ENCODE results near the gene NIBAN1.
A peak's percentile ranks its signal among the peaks of the same experiment; 100 is the strongest.

The NIBAN1 gene

DNA sequence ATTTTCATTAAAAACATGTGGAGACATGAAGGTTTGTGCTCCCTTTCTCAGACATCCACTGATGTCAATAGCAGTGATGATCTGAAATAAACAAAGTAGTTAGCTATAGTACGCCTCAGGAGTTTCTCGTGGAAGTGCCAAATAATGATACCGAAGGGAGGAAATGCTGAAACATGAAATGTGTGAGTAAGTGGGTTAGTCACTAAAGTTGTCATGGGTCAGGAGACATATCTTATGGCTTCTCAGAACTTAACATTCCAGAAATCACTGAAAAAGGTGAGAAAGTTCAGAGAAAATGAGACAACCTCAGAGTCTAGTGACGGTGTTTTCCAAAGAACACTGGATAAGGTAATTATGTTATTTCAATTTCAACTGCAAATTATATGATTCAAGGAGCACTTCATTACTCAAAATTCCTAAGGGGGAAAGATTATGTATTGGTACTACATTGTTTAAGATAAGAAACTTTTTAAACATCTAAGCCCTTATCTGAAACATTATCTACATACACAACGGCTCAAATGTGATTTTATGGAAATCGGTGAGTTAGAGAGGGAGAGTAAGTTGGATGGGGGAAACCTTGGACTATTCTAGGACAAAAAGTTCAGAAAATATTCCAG lies 20.6 kb downstream of the NIBAN1 start:
- TF ChIP-seq ESRRG (CRISPR knock-in tag; IDR thresholded peaks at IDR 0.05) (no peak), SNAI2 (CRISPR knock-in tag; IDR thresholded peaks at IDR 0.05) (no peak)
- peak; percentile 44 for ATAC-seq

DNA sequence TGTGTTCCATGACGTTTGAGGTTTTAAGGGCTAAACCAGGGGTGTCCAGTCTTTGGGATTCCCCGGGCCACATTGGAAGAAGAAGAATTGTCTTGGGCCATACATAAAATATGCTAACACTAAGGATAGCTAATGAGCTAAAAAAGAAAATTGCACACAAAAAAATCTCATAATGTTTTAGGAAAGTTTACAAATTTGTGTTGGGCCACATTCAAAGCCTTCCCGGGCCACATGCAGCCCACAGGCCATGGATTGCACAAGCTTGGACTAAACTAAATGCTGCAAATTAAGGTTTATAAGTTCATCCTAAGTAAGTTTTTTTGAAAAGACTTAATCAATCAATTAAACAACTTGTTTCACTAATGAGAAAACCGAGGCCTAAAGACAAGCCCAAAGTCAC lies 21.9 kb downstream of the NIBAN1 start:
- no peak for ATAC-seq
- TF ChIP-seq PATZ1 (CRISPR knock-in tag; IDR thresholded peaks at IDR 0.05; ENCODE audit: borderline replicate concordance): no peak
- TF ChIP-seq, protein P1, sequence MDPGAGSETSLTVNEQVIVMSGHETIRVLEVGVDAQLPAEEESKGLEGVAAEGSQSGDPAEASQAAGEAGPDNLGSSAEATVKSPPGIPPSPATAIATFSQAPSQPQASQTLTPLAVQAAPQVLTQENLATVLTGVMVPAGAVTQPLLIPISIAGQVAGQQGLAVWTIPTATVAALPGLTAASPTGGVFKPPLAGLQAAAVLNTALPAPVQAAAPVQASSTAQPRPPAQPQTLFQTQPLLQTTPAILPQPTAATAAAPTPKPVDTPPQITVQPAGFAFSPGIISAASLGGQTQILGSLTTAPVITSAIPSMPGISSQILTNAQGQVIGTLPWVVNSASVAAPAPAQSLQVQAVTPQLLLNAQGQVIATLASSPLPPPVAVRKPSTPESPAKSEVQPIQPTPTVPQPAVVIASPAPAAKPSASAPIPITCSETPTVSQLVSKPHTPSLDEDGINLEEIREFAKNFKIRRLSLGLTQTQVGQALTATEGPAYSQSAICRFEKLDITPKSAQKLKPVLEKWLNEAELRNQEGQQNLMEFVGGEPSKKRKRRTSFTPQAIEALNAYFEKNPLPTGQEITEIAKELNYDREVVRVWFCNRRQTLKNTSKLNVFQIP (CRISPR knock-in tag; IDR thresholded peaks at IDR 0.05; ENCODE audit: borderline replicate concordance, low read depth): no peak
- TF ChIP-seq, protein P2, sequence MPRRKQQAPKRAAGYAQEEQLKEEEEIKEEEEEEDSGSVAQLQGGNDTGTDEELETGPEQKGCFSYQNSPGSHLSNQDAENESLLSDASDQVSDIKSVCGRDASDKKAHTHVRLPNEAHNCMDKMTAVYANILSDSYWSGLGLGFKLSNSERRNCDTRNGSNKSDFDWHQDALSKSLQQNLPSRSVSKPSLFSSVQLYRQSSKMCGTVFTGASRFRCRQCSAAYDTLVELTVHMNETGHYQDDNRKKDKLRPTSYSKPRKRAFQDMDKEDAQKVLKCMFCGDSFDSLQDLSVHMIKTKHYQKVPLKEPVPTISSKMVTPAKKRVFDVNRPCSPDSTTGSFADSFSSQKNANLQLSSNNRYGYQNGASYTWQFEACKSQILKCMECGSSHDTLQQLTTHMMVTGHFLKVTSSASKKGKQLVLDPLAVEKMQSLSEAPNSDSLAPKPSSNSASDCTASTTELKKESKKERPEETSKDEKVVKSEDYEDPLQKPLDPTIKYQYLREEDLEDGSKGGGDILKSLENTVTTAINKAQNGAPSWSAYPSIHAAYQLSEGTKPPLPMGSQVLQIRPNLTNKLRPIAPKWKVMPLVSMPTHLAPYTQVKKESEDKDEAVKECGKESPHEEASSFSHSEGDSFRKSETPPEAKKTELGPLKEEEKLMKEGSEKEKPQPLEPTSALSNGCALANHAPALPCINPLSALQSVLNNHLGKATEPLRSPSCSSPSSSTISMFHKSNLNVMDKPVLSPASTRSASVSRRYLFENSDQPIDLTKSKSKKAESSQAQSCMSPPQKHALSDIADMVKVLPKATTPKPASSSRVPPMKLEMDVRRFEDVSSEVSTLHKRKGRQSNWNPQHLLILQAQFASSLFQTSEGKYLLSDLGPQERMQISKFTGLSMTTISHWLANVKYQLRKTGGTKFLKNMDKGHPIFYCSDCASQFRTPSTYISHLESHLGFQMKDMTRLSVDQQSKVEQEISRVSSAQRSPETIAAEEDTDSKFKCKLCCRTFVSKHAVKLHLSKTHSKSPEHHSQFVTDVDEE (CRISPR knock-in tag; IDR thresholded peaks at IDR 0.05): no peak
- TF ChIP-seq ZC3H10 (CRISPR knock-in tag; IDR thresholded peaks at IDR 0.05): no peak
- TF ChIP-seq ESRRG (CRISPR knock-in tag; IDR thresholded peaks at IDR 0.05): no peak
- TF ChIP-seq GLIS3 (CRISPR knock-in tag; IDR thresholded peaks at IDR 0.05): no peak
- TF ChIP-seq TOX (CRISPR knock-in tag; IDR thresholded peaks at IDR 0.05; ENCODE audit: borderline replicate concordance): no peak
- no peak for TF ChIP-seq TCF4 (CRISPR knock-in tag; IDR thresholded peaks at IDR 0.05; ENCODE audit: borderline replicate concordance)
- TF ChIP-seq ZFP30 (CRISPR knock-in tag; IDR thresholded peaks at IDR 0.05): no peak
- no peak for TF ChIP-seq SNAI2 (CRISPR knock-in tag; IDR thresholded peaks at IDR 0.05)

GRCh38 chr1:184951788-184952187 lies 22.5 kb downstream of the NIBAN1 start:
- TF ChIP-seq ZC3H10 (CRISPR knock-in tag; IDR thresholded peaks at IDR 0.05) (no peak), PPARA (CRISPR knock-in tag; IDR thresholded peaks at IDR 0.05; ENCODE audit: borderline replicate concordance) (no peak), GLIS3 (CRISPR knock-in tag; IDR thresholded peaks at IDR 0.05) (no peak), RARB (CRISPR knock-in tag; IDR thresholded peaks at IDR 0.05) (no peak)
- no peak for ATAC-seq

DNA sequence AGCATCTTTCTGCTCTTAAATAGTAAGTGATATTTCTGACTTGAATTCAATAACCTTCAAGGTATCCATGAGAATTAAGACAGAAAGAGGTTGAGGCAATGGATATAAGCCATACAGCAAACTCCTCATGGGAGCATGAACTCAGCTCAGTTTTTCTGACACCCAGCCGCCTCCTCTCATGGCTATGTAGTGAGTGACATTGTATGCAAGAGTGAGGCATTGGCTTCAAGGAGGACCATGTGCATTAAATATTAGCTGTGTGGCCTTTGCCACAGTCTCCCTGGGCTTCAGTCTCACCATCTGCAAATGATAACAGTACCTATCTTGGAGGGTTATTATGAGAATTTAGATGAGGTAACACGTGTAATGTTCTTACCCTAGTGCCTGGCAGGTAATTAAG lies 23.4 kb downstream of the NIBAN1 start:
- ATAC-seq: no peak
- TF ChIP-seq ZNF565 (CRISPR knock-in tag; conservative IDR thresholded peaks at IDR 0.05; ENCODE audit: low read depth): no peak
- no peak for TF ChIP-seq ZFP3 (CRISPR knock-in tag; IDR thresholded peaks at IDR 0.05)
- TF ChIP-seq SNAI2 (CRISPR knock-in tag; IDR thresholded peaks at IDR 0.05): no peak
- no peak for TF ChIP-seq TOX (CRISPR knock-in tag; IDR thresholded peaks at IDR 0.05; ENCODE audit: borderline replicate concordance)
- no peak for TF ChIP-seq ESRRG (CRISPR knock-in tag; IDR thresholded peaks at IDR 0.05)
- TF ChIP-seq, protein P1 (CRISPR knock-in tag; IDR thresholded peaks at IDR 0.05; ENCODE audit: borderline replicate concordance, low read depth): no peak
- no peak for TF ChIP-seq ZNF70 (CRISPR knock-in tag; IDR thresholded peaks at IDR 0.05)
- no peak for TF ChIP-seq ARNTL (CRISPR knock-in tag; IDR thresholded peaks at IDR 0.05; ENCODE audit: borderline replicate concordance, low read depth)
- no peak for TF ChIP-seq RARB (CRISPR knock-in tag; IDR thresholded peaks at IDR 0.05)
- TF ChIP-seq TCF4 (CRISPR knock-in tag; IDR thresholded peaks at IDR 0.05; ENCODE audit: borderline replicate concordance): no peak
- no peak for TF ChIP-seq CSRNP3 (CRISPR knock-in tag; IDR thresholded peaks at IDR 0.05)
- TF ChIP-seq, protein P2 (CRISPR knock-in tag; IDR thresholded peaks at IDR 0.05): no peak

All from SK-N-SH treated with all-trans-retinoic acid at 6 μM for 48 hours (cell line).